ENCODE measurements around the gene GBA2.

GRCh38 chr9:35749515-35750255, 657 bp upstream of the GBA2 start:
- TF ChIP-seq, protein P1, sequence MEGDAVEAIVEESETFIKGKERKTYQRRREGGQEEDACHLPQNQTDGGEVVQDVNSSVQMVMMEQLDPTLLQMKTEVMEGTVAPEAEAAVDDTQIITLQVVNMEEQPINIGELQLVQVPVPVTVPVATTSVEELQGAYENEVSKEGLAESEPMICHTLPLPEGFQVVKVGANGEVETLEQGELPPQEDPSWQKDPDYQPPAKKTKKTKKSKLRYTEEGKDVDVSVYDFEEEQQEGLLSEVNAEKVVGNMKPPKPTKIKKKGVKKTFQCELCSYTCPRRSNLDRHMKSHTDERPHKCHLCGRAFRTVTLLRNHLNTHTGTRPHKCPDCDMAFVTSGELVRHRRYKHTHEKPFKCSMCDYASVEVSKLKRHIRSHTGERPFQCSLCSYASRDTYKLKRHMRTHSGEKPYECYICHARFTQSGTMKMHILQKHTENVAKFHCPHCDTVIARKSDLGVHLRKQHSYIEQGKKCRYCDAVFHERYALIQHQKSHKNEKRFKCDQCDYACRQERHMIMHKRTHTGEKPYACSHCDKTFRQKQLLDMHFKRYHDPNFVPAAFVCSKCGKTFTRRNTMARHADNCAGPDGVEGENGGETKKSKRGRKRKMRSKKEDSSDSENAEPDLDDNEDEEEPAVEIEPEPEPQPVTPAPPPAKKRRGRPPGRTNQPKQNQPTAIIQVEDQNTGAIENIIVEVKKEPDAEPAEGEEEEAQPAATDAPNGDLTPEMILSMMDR (IDR thresholded peaks at IDR 0.05), result no peak
- no peak for TF ChIP-seq POLR2A (IDR thresholded peaks at IDR 0.05)

Measured in thyroid gland (tissue), 4 donors.